K562 (cell line): ENCODE data around the gene EMD. TPM values are rescaled to one million over a fixed set of nuclear protein-coding genes. Genes with fewer than 3 reads are reported as not detected.

Experiments used
- CREBBP ChIP-seq: IDR thresholded peaks from one replicate; pipeline ENCODE4 v1.6.1; 2012; ENCODE audit warnings: low read depth, mild to moderate bottlenecking, control low read depth, inconsistent platforms, low read length
- FOXJ2 ChIP-seq: fragments of 200-800 bp; sonication (Bioruptor generic); IDR thresholded peaks from 2 replicates; pipeline ENCODE4 v1.6.1; 2016; ENCODE audit warnings: missing genetic modification characterization, missing compliant biosample characterization
- HNRNPH1 ChIP-seq: fragments of 200-400 bp; formaldehyde crosslinking; optimal IDR thresholded peaks from 2 replicates; pipeline ENCODE3; 2017; ENCODE audit warnings: low read depth, mild to moderate bottlenecking, low read length, moderate library complexity
- IRF2 ChIP-seq: sonication (generic); formaldehyde crosslinking; IDR thresholded peaks from 2 replicates; pipeline ENCODE4 v1.8.1; 2022; ENCODE audit warnings: mild to moderate bottlenecking, missing genetic modification reagents
- JUN ChIP-seq, 2 experiments: sonication (generic) in 1 of 2; formaldehyde crosslinking in 1 of 2; IDR thresholded peaks; 2 replicates each; pipeline versions ENCODE4 v1.6.1 to v1.8.0; 2012 to 2022; ENCODE audit warnings: borderline replicate concordance in 2 of 2, mild to moderate bottlenecking in 2 of 2, improper control_type of control experiment in 1 of 2, low read depth in 1 of 2, low read length in 1 of 2, missing genetic modification reagents in 1 of 2
- JUND ChIP-seq, 2 experiments: IDR thresholded peaks; 2 replicates in 1 of 2; 3 replicates in 1 of 2; pipeline ENCODE4 v1.6.1; 2011; ENCODE audit warnings: borderline replicate concordance in 2 of 2, low read depth in 2 of 2, low read length in 2 of 2, improper control_type of control experiment in 1 of 2, missing biosample characterization in 1 of 2, missing genetic modification characterization in 1 of 2, missing genetic modification reagents in 1 of 2
- MAZ ChIP-seq, 2 experiments: fragments of 450-650 bp in 1 of 2; sonication (generic) in 1 of 2; formaldehyde crosslinking; IDR thresholded peaks in 1 of 2; conservative IDR thresholded peaks in 1 of 2; 2 replicates each; pipeline versions ENCODE4 v1.4.0 to v1.5.0; 2020; ENCODE audit warnings: mild to moderate bottlenecking in 1 of 2, missing genetic modification reagents in 1 of 2
- MCM2 ChIP-seq: fragments of 450-650 bp; IDR thresholded peaks from 2 replicates; pipeline ENCODE4 v1.6.1; 2017; ENCODE audit warnings: low read depth, mild to moderate bottlenecking
- MECOM ChIP-seq: fragments of 250-450 bp; sonication (Bioruptor Pico); IDR thresholded peaks from 2 replicates; pipeline ENCODE4 v1.8.0; 2022; ENCODE audit warnings: inconsistent platforms
- MTA1 ChIP-seq: fragments of 450-650 bp; IDR thresholded peaks from 2 replicates; pipeline ENCODE4 v1.6.1; 2017; ENCODE audit warnings: borderline replicate concordance
- NCOA4 ChIP-seq: fragments of 450-650 bp; IDR thresholded peaks from 2 replicates; pipeline ENCODE4 v1.6.1; 2018; ENCODE audit warnings: mild to moderate bottlenecking; ENCODE audit not compliant: partially characterized antibody
- PCBP2 ChIP-seq: fragments of 200-400 bp; formaldehyde crosslinking; IDR thresholded peaks from 2 replicates; pipeline ENCODE4 v1.6.1; 2018; ENCODE audit warnings: low read length, low read depth, mild to moderate bottlenecking, moderate library complexity; ENCODE audit not compliant: poor library complexity, severe bottlenecking
- POLR3G ChIP-seq: IDR thresholded peaks from 2 replicates; pipeline ENCODE4 v1.6.1; 2011; ENCODE audit not compliant: insufficient read length, insufficient replicate concordance; ENCODE audit errors: extremely low read depth
- SREBF2 ChIP-seq: sonication (generic); formaldehyde crosslinking; IDR thresholded peaks from 2 replicates; pipeline ENCODE4 v1.4.0; 2020; ENCODE audit warnings: mild to moderate bottlenecking, missing genetic modification reagents
- TAL1 ChIP-seq: fragments of 450-650 bp; IDR thresholded peaks from 2 replicates; pipeline ENCODE4 v1.6.1; 2016; ENCODE audit warnings: mild to moderate bottlenecking
- TCF7L2 ChIP-seq: fragments of 150-350 bp; IDR thresholded peaks from 2 replicates; pipeline ENCODE4 v1.6.1; 2016; ENCODE audit warnings: low read depth, mild to moderate bottlenecking, low read length, moderate library complexity
- THRB ChIP-seq: fragments of 450-650 bp; formaldehyde crosslinking; conservative IDR thresholded peaks from 2 replicates; pipeline ENCODE4 v1.4.0; 2022; ENCODE audit warnings: mild to moderate bottlenecking, missing genetic modification characterization
- XRCC5 ChIP-seq: fragments of 200-400 bp; formaldehyde crosslinking; IDR thresholded peaks from 2 replicates; pipeline ENCODE4 v1.6.1; 2017; ENCODE audit warnings: low read depth, mild to moderate bottlenecking, low read length
- ZBTB43 ChIP-seq: sonication (generic); formaldehyde crosslinking; IDR thresholded peaks from 2 replicates; pipeline ENCODE4 v1.8.0; 2023; ENCODE audit warnings: mild to moderate bottlenecking, missing genetic modification reagents
- ZNF253 ChIP-seq: fragments of 250-450 bp; sonication (Bioruptor Pico); conservative IDR thresholded peaks from 2 replicates; pipeline ENCODE4 v1.6.1; 2021; ENCODE audit warnings: mild to moderate bottlenecking
- ZNF3 ChIP-seq: fragments of 250-450 bp; sonication (Bioruptor Pico); IDR thresholded peaks from 2 replicates; pipeline ENCODE4 v1.5.0; 2021; ENCODE audit warnings: mild to moderate bottlenecking, moderate library complexity
- ZNF311 ChIP-seq: fragments of 250-450 bp; sonication (Bioruptor Pico); IDR thresholded peaks from 2 replicates; pipeline ENCODE4 v1.4.0; 2020; ENCODE audit warnings: mild to moderate bottlenecking, moderate library complexity
- ZNF766 ChIP-seq: fragments of 200-800 bp; sonication (Bioruptor generic); conservative IDR thresholded peaks from 2 replicates; pipeline ENCODE4 v1.6.1; 2016; ENCODE audit warnings: missing genetic modification characterization, missing compliant biosample characterization
- polyA plus RNA-seq, 8 experiments: library from polyadenylated mRNA; depleted of rRNA in 4 of 8; stranded (reverse) in 5 of 8; unstranded in 3 of 8; fragments of >200 nt; fragmentation: Nextera tagmentation in 2 of 8; fragmentation: Illumina TruSeq in 1 of 8; extraction: Ambion mirVana in 2 of 8; extraction: Trizol in 1 of 8; gene quantifications; 2 replicates each; pipeline versions ENCODE4 v1.2.1 to v1.2.3, GENCODE V29; 2011 to 2014; ENCODE audit warnings: inconsistent platforms in 1 of 8, missing spikeins in 1 of 8
- total RNA-seq, 7 experiments: library from RNA; depleted of rRNA in 6 of 7; stranded (reverse); fragments of >200 nt in 6 of 7; fragmentation: Illumina TruSeq in 2 of 7; extraction: Trizol in 2 of 7; gene quantifications; 2 replicates each; pipeline versions ENCODE4 v1.2.1 to v1.2.3, GENCODE V29; 2011 to 2021; ENCODE audit warnings: low replicate concordance in 1 of 7
- TF ChIP-seq, protein P1 (sequence below): fragments of 450-650 bp; formaldehyde crosslinking; IDR thresholded peaks from 2 replicates; pipeline ENCODE4 v1.4.0; 2020; ENCODE audit warnings: mild to moderate bottlenecking, moderate library complexity

EMD gene
- total and polyA plus RNA-seq, 9 of the 15 experiments (the other 6 are each of a cell fraction or from before 2014, with no cell fraction given) = 2.3 to 206 (median 61.9) TPM

DNA sequence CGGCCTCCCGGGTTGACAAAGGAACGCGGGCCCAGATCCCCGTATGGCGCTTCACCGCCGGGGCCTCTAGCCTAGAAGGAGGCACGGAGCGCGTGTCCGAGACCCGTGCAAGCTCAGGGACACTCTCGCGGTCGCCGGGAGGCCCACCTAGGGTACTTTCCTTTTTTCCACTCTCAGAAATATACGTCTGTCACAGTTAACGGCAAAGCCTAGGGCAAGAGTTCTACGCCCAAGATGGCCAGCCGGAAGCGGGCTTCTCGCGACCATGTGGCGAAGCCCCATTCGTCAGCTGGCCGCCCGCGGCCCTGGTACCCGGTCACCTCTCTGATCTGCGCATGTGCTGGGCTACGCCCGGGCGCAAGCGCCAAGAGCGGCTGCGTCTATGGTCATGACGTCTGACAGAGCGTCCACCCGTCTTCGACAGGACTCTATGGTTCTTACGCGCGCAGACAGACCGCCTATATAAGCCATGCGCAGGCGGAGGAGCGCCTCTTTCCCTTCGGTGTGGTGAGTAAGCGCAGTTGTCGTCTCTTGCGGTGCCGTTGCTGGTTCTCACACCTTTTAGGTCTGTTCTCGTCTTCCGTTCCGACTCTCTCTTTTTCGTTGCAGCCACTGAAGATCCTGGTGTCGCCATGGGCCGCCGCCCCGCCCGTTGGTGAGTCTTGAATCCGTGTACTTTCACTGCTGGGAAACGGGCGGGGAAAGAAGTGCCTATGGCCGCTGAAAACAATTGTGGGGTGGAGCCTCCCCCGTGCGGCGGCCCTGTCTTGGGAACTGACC, 19.0 kb downstream of the EMD start, which contains the start of gene RPL10 (continued):
- peak; percentile 52 for TF ChIP-seq JUND (IDR thresholded peaks at IDR 0.05; ENCODE audit: borderline replicate concordance, low read depth, low read length)
- TF ChIP-seq JUND (tag; IDR thresholded peaks at IDR 0.05; ENCODE audit: borderline replicate concordance, low read depth, low read length) = no peak; the same call in 2 of the 3 replicates
- no peak for TF ChIP-seq MECOM (CRISPR knock-in tag)
- peak; percentile 2 to 60; a peak in 2 of 4 replicates for TF ChIP-seq MAZ (CRISPR knock-in tag; conservative IDR thresholded peaks at IDR 0.05 in 1 of 2, IDR thresholded peaks at IDR 0.05 in 1 of 2)
- peak; percentile 52; the same call in 1 of the 2 replicates for TF ChIP-seq THRB (CRISPR knock-in tag)
- no peak for TF ChIP-seq NCOA4
- TF ChIP-seq PCBP2 = no peak
- TF ChIP-seq IRF2 (CRISPR knock-in tag) = no peak
- no peak for TF ChIP-seq POLR3G
- no peak for TF ChIP-seq TCF7L2
- no peak; the same call in 1 of the 2 replicates for TF ChIP-seq XRCC5
- no peak for TF ChIP-seq ZNF3 (CRISPR knock-in tag)
- TF ChIP-seq SREBF2 (CRISPR knock-in tag) = no peak
- peak; percentile 75 for TF ChIP-seq MTA1
- TF ChIP-seq, protein P1, sequence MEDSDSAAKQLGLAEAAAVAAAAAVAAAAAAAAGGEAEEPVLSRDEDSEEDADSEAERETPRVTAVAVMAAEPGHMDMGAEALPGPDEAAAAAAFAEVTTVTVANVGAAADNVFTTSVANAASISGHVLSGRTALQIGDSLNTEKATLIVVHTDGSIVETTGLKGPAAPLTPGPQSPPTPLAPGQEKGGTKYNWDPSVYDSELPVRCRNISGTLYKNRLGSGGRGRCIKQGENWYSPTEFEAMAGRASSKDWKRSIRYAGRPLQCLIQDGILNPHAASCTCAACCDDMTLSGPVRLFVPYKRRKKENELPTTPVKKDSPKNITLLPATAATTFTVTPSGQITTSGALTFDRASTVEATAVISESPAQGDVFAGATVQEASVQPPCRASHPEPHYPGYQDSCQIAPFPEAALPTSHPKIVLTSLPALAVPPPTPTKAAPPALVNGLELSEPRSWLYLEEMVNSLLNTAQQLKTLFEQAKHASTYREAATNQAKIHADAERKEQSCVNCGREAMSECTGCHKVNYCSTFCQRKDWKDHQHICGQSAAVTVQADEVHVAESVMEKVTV (CRISPR knock-in tag) = no peak
- TF ChIP-seq CREBBP = no peak
- peak; percentile 94 for TF ChIP-seq ZBTB43 (CRISPR knock-in tag)
- TF ChIP-seq MCM2 = no peak
- no peak for TF ChIP-seq TAL1
- no peak for TF ChIP-seq ZNF253 (CRISPR knock-in tag)
- TF ChIP-seq JUN (IDR thresholded peaks at IDR 0.05; ENCODE audit: borderline replicate concordance, low read depth, low read length) = no peak; the same call in 1 of the 2 replicates
- TF ChIP-seq JUN (CRISPR knock-in tag; IDR thresholded peaks at IDR 0.05; ENCODE audit: borderline replicate concordance) = no peak; the same call in 1 of the 2 replicates
- TF ChIP-seq ZNF311 (CRISPR knock-in tag) = no peak
- TF ChIP-seq HNRNPH1 = no peak
- TF ChIP-seq FOXJ2 (tag) = no peak; the same call in 1 of the 2 replicates
- TF ChIP-seq ZNF766 (CRISPR knock-in tag) = no peak; the same call in 1 of the 2 replicates
